Activated T-cell treated with anti-CD3 and anti-CD28 coated beads, Interleukin-2, amount 50 U/mL, for 4 hours (primary cell): ENCODE data around the gene KCNA10. TPM values are rescaled to one million over a fixed set of nuclear protein-coding genes. Genes with fewer than 3 reads are reported as not detected.

Experiments used
- ATAC-seq, 2 donors: fragments of 200-7000 bp; cut with Tn5 transposase; one replicate each; pipeline ENCODE4 v1.10.0; 2021
- DNase-seq: peaks from one replicate; pipeline ENCODE4 v3.0.0-alpha.2; 2020
- H3K27me3 Mint-ChIP-seq: one replicate; pipeline ENCODE4 v1.8.0; 2021; ENCODE audit warnings: low read depth, mixed read lengths
- H3K36me3 Mint-ChIP-seq: one replicate; pipeline ENCODE4 v1.8.0; 2022; ENCODE audit warnings: mixed read lengths; ENCODE audit not compliant: insufficient read depth
- H3K4me1 Mint-ChIP-seq: one replicate; pipeline ENCODE4 v1.8.0; 2021; ENCODE audit warnings: low read depth, mixed read lengths
- H3K4me3 Mint-ChIP-seq: one replicate; pipeline ENCODE4 v1.8.0; 2021; ENCODE audit warnings: mild to moderate bottlenecking, moderate library complexity, mixed read lengths
- H3K9me3 Mint-ChIP-seq: one replicate; pipeline ENCODE4 v1.8.0; 2021; ENCODE audit warnings: mixed read lengths
- total RNA-seq, 3 donors: library from RNA; stranded (reverse); gene quantifications; one replicate each; pipeline ENCODE4 v1.2.1, GENCODE V29; 2021

KCNA10 gene
- total RNA-seq, 3 donors from 2014 or later, result not detected

DNA sequence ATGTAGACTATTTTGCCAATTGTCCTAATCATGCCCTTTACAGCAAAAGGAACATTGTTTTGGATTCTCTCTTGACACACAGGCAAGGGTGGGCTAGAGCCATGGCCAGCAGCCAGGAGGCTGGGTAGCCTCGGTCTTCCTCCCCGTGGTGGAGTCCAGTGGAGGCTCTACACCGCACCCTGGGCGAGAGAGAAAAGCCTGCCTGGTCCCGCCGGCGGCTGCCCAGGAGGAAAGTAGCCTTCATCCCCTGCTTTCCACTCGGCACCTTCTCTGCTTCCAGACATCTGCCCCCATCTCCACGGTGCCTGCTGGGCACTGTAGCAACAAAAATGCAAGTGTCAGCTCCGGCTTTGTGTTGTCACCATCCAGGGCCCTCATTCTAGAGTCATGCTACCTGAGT is 46.4 kb downstream of the KCNA10 start:
- ATAC-seq, result no peak
- Mint-ChIP-seq H3K27me3 (peaks cover 15% of the 10 kb centered on the region), H3K9me3 (no peaks in the 10 kb centered on the region), H3K4me3 (no peak overlapping the region), H3K4me1 (no peaks in the 10 kb centered on the region), H3K36me3 (no peaks in the 10 kb centered on the region)
- no peak for DNase-seq

DNA sequence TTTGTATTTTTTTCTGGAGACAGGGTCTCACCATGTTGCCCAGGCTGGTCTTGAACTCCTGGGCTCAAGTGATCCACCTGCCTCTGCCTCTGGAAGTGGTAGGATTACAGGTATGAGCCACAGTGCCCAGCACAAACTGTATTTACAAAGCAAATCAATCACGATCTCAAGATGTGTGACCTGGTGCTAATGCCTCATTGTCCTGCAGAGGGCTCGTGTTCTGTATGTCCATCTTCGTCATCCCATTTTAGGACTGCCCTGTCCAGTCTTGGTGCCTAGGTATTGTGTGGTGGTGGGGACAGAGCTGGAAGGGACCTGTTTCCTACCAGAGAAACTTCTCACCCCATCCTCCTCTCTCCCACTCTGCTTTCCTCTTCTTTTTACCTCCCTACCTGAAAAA is 47.8 kb downstream of the KCNA10 start:
- H3K9me3 Mint-ChIP-seq, result no peaks in the 10 kb centered on the region
- DNase-seq (no peak), ATAC-seq (no peak)
- H3K27me3 Mint-ChIP-seq, result peaks cover 15% of the 10 kb centered on the region
- H3K36me3 Mint-ChIP-seq, result no peaks in the 10 kb centered on the region
- no peaks in the 10 kb centered on the region for H3K4me1 Mint-ChIP-seq
- H3K4me3 Mint-ChIP-seq, result no peak overlapping the region

Other genes with a start within 250 kb of the KCNA10 start
- gene RBM15, start 179.8 kb downstream of the KCNA10 start, total RNA-seq, result 10 to 100 TPM; 44.5 to 49.2 (median 47.4) TPM
- gene SLC16A4, start 128.1 kb downstream of the KCNA10 start, total RNA-seq, result under 1 TPM; 0.11 to 0.40 (median 0.28) TPM
- 100 to 1,000 TPM; 166 to 171 (median 170) TPM for gene LAMTOR5, start 111.5 kb downstream of the KCNA10 start, total RNA-seq
- not detected for gene PROK1, start 68.0 kb downstream of the KCNA10 start, total RNA-seq
- gene KCNA2, start 87.2 kb upstream of the KCNA10 start, total RNA-seq, result under 1 TPM; 0.19 to 0.25 (median 0.24) TPM
- 10 to 100 TPM; 23.8 to 32.3 (median 27.4) TPM for gene KCNA3, start 155.8 kb upstream of the KCNA10 start, total RNA-seq